GM19395 (cell line): ENCODE measurements around the gene MEI1.

Experiments used
- ATAC-seq: cut with Tn5 transposase; IDR thresholded peaks from one replicate; pipeline ENCODE4 v1.9.1; 2021; ENCODE audit warnings: mild to moderate bottlenecking, moderate library complexity; ENCODE audit not compliant: unreplicated experiment

The MEI1 gene

DNA sequence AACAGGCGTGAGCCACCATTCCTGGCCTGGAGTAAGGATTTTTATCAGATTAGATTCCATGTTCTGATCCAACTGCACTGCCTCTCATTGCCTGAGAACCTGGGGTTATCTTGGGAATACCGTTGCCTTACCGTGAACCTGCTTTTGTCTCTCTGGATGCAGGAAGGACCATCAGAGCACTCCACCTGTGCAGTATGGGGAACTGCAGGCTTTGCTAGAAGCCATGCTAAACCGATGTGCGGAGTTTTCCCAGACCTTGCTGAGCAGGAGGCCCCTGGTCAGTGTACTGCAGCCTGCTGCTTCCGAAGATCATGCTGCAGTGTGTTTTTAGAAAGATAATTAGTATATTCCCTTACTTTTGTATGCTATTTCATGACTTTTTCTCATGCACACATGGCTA is 43.6 kb downstream of the MEI1 start:
- ATAC-seq, result no peak

- no peak for ATAC-seq
Measured at GRCh38 chr22:41745968-41746367, 46.7 kb downstream of the MEI1 start.

DNA sequence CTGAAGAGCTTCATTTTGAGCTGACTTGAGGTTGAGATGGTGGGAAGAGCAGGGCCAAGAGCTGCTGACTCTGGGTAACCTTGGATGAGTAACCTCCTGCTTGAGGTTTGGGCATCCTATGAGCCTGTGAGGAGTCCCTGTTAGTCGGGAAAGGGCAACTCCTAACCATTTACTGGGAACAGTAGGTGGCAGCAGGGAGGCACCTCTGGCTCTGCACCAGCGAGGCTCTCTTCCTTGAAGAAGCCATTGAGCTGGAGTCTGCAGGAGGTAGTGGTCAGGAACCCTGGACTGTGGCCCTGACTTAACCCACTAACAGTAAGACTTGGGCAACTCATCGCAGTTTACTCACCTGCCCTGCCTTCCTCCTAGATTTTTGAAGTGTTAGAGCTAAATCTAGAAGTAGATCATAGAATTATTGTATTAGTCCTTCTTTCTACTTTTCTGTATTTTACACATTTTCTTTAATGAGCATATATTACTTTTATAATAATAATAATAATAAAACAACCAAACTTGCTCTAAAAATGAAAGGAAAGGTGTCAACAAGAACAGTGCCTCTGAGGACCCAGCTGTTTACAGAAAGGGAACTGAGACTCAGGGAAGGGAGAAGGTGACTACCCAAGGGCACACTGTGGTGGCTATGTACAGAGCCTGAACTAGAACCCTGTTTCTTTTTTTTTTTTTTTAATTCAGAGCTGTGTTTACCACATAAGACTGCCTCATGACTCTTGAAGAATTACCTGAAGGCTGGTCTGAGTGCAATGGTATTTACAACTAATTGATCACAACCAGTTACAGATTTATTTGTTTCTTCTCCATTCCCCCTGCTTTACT is 47.5 kb downstream of the MEI1 start:
- ATAC-seq, result peak; percentile 70

DNA sequence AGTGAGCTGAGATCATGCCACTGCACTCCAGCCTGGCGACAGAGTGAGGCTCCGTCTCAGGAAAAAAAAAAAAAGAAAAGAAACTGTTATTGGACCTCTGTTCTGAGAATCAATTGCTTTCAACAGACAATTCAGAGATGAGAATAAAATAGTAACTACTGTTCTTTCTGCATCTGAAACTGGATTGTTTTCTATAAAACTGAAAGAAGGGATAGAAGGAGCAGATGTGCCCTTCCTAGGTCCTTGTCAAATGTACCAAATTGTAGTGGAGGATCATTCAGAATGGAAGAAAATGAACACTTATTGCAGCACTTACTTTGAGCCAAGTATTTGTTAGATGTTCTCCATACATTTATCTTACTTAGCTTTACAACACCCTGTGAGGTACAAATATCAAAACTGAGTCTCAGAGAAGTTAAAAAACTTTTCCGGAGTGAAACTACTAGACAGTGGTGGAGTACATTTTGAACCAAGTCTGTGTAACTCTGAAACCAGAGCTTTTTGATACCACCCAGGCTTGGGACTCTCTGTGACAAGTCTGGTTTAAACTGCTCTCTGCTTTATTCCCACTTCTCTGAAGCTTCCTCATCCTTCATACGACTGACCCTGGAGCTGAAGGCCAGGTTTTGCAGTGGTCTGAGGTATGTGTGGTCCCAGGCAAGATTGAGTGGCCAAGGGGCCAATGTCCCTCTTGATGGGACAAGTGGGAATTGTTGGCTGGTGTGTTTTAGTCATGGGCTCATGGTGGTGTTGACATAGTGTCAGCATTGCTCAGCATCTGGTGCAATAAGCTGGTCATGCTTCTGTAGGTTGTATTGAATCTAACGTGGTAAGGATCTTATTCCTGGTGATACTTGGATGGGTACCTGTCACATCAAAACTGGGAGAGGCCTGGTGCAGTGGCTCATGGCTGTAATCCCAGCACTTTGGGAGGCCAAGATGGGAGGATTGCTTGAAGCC is 53.0 kb downstream of the MEI1 start:
- ATAC-seq, result peak; percentile 53

GRCh38 chr22:41753984-41754383 is 54.7 kb downstream of the MEI1 start:
- ATAC-seq, result no peak

- no peak for ATAC-seq
Measured at GRCh38 chr22:41757502-41757901, 58.2 kb downstream of the MEI1 start.

DNA sequence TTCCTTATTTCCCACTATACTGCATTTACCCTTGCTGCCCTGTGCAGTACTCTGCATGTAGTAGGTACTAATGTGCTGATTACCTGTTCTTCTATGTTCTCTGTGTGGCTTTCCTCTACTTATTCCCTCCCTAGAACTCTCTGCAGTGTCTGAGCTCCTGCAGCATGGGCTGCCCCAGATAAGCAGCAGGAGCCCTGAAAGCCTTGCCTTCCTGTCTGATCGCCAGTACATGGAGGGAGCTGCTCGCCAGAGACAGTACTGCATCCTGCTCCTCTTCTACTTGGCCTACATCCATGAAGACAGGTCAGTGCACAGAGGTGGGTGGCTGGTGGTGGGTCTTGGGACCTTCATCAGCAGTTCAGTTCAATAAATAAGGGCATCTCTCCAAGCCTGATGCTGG is 58.9 kb downstream of the MEI1 start:
- ATAC-seq, result no peak

GRCh38 chr22:41762980-41763779 is 63.9 kb downstream of the MEI1 start:
- ATAC-seq, result no peak

- ATAC-seq, result no peak
Measured at GRCh38 chr22:41766476-41766875, 67.2 kb downstream of the MEI1 start.

GRCh38 chr22:41768430-41768829 is 69.1 kb downstream of the MEI1 start:
- ATAC-seq, result no peak

DNA sequence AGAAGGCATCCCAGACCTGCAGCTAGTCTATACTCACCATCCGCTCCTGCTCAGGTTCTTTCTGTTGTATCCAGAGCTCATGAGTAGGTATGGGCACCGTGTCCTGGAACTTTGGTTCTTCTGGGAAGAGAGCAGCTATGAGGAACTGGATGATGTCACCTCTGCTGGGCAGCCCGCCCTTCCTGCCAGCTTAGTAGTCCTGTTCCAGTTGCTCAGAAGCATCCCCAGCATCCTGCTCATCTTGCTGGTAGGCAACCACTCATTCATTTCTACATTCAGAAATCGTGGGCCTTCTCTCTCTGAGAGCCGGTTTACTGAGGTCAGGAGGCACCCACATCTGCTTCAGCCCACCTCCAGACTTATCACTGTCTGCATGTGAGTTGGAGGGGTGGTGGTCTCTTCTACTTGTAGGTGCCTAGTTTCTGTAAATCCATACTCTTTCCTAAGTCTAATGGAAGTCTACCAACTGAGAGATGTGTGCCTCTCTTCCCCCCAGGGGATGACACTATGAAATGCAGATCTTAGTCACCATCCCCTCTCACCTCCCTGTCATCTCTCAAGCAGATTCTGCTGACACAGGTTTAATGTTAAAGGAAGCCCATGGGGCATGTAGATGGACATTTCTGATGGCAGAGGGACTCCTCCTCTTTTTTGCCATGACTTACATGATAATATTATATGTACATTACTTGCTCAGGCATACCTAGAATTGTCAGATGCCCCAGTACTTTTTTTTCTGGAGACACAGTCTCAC is 71.6 kb downstream of the MEI1 start:
- ATAC-seq, result no peak

DNA sequence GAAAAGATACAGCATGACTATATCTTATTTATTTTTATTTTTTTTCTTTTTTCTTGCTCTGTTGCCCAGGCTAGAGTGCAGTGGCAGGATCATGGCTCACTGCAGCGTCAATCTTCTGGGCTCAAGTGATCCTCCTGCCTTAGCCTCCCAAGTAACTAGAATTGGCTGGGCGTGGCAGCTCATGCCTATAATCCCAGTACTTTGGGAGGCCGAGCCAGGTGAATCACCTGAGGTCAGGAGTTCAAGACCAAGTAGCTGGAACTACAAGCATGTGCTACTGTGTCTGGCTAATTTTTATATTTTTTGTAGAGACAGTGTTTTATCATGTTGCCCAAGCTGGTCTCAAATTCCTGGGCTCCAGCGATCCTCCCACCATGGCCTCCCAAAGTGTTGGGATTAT is 72.9 kb downstream of the MEI1 start:
- no peak for ATAC-seq

GRCh38 chr22:41772645-41773044 is 73.3 kb downstream of the MEI1 start:
- ATAC-seq, result no peak

- ATAC-seq, result no peak
Measured at GRCh38 chr22:41775338-41775737, 76.0 kb downstream of the MEI1 start.

DNA sequence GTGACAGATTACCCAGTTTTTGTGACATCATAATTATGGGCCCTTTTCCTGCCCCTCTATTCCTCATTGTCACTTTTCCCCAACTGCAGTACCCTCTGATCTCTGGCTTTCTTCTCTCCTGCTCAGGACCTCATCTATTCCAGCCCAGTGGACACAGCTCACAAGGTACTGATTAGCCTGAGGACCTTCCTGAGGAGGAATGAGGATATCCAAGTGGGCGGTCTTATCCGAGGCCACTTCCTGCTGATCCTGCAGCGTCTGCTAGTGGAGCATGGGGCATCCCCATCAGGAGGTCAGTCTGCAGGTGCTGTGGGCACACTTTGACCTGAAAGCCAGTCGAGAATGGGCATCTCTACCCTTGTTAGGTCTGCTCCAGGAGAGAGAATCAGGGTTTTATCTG is 76.7 kb downstream of the MEI1 start:
- ATAC-seq, result no peak

- ATAC-seq, result no peak
Measured at GRCh38 chr22:41776381-41776780, 77.1 kb downstream of the MEI1 start.

GRCh38 chr22:41777749-41778425 is 78.6 kb downstream of the MEI1 start:
- ATAC-seq, result no peak

DNA sequence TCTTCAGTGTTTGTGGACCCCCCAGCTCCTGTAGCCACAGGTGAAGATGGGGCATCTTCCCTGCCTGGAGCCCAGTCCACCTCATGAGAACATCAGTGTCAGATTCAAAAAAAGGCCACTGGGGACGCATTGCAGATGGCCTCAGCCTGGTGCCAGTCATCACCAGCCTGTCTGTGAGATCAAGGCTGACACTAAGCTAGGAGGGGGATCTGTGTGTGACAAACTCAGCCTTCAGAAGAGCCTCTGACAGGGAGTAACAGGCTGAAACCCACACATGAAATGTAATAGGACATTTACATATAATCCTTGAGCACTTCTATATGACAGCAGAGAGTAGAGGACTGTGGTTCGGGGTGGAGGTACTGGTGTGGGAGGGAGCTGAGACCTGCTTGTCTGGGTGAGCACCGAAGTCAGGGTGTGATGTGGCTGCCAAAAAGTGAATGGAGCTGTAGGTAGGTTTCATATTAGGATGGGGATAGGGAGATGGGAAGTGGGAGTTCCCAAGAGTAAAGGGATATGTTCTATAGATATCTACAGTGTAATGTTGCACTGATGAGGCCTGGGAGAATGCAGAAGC is 80.7 kb downstream of the MEI1 start:
- no peak for ATAC-seq

DNA sequence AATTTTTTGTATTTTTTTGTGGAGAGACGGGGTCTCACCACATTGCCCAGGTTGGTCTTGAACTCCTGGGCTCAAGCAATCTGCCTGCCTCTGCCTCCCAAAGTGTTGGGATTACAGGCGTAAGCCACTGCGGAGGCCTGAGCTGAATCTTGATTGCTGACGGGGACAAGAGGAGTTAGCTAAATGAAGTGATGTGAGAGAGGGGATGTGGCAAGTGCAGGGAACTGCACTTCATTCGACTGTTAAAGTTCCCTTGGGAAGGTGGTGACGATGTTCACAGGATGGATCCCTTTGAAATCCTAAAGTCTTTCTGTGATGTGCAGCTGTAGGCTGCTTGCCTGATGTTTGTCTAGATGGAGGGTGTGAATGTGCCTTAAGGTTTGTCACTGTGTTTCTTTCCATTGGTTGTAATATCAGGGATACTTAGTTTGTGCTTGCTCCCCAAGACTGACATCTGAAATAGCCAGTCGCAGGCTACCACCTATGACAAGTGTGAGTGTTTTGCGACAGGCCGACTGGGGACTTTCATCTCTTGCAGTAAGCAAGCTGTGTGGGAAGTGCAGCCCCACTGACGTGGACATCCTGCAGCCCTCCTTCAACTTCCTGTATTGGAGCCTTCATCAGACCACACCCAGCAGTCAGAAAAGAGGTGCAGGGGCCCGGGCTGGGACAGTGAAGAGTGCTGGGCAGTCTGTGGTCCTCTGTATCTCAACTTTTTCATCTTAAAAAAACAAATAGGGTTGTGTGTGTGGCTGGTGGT is 81.6 kb downstream of the MEI1 start:
- peak; percentile 84 for ATAC-seq
